HEK293 (cell line): ENCODE measurements around the gene DPYD.

ENCODE experiments used
- BCL11A ChIP-seq: fragments of 450-650 bp; formaldehyde crosslinking; IDR thresholded peaks from 2 replicates; pipeline ENCODE4 v1.5.1; 2016; ENCODE audit warnings: low read depth, missing biosample characterization, missing genetic modification characterization
- YY1 ChIP-seq: fragments of 450-650 bp; formaldehyde crosslinking; IDR thresholded peaks from 2 replicates; pipeline ENCODE4 v1.5.1; 2018; ENCODE audit warnings: missing biosample characterization, missing genetic modification characterization
- ZBTB20 ChIP-seq: fragments of 450-650 bp; formaldehyde crosslinking; IDR thresholded peaks from 2 replicates; pipeline ENCODE4 v1.5.1; 2016; ENCODE audit warnings: missing biosample characterization, missing genetic modification characterization
- ZIC2 ChIP-seq: fragments of 450-650 bp; formaldehyde crosslinking; IDR thresholded peaks from 2 replicates; pipeline ENCODE4 v1.5.1; 2016; ENCODE audit warnings: missing biosample characterization, missing genetic modification characterization
- ZNF138 ChIP-seq: fragments of 450-650 bp; formaldehyde crosslinking; IDR thresholded peaks from 2 replicates; pipeline ENCODE4 v1.5.1; 2016; ENCODE audit warnings: missing biosample characterization, missing genetic modification characterization, borderline replicate concordance
- TF ChIP-seq, protein P1 (sequence below): fragments of 450-650 bp; formaldehyde crosslinking; IDR thresholded peaks from 2 replicates; pipeline ENCODE4 v1.5.1; 2016; ENCODE audit warnings: missing biosample characterization, missing genetic modification characterization
- TF ChIP-seq, protein P2 (sequence below): fragments of 450-650 bp; formaldehyde crosslinking; IDR thresholded peaks from 2 replicates; pipeline ENCODE4 v1.5.1; 2016; ENCODE audit warnings: missing biosample characterization, missing genetic modification characterization

DNA sequence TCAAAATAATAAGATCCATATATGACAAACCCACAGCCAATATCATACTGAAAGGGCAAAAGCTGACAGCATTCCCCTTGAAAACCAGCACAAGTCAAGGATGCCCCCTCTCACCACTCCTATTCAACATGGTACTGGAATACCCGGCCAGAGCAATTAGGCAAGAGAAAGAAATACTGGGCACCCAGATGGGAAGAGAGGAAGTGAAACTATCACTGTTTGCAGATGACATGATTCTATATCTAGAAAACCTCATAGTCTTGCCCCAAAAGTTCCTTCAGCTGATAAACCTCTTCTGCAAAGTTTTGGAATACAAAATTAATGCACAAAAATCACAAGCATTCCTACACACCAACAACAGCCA is 756.6 kb downstream of the DPYD start:
- TF ChIP-seq, protein P1, sequence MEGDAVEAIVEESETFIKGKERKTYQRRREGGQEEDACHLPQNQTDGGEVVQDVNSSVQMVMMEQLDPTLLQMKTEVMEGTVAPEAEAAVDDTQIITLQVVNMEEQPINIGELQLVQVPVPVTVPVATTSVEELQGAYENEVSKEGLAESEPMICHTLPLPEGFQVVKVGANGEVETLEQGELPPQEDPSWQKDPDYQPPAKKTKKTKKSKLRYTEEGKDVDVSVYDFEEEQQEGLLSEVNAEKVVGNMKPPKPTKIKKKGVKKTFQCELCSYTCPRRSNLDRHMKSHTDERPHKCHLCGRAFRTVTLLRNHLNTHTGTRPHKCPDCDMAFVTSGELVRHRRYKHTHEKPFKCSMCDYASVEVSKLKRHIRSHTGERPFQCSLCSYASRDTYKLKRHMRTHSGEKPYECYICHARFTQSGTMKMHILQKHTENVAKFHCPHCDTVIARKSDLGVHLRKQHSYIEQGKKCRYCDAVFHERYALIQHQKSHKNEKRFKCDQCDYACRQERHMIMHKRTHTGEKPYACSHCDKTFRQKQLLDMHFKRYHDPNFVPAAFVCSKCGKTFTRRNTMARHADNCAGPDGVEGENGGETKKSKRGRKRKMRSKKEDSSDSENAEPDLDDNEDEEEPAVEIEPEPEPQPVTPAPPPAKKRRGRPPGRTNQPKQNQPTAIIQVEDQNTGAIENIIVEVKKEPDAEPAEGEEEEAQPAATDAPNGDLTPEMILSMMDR (tag by site-specific recombination), result no peak
- TF ChIP-seq, protein P2, sequence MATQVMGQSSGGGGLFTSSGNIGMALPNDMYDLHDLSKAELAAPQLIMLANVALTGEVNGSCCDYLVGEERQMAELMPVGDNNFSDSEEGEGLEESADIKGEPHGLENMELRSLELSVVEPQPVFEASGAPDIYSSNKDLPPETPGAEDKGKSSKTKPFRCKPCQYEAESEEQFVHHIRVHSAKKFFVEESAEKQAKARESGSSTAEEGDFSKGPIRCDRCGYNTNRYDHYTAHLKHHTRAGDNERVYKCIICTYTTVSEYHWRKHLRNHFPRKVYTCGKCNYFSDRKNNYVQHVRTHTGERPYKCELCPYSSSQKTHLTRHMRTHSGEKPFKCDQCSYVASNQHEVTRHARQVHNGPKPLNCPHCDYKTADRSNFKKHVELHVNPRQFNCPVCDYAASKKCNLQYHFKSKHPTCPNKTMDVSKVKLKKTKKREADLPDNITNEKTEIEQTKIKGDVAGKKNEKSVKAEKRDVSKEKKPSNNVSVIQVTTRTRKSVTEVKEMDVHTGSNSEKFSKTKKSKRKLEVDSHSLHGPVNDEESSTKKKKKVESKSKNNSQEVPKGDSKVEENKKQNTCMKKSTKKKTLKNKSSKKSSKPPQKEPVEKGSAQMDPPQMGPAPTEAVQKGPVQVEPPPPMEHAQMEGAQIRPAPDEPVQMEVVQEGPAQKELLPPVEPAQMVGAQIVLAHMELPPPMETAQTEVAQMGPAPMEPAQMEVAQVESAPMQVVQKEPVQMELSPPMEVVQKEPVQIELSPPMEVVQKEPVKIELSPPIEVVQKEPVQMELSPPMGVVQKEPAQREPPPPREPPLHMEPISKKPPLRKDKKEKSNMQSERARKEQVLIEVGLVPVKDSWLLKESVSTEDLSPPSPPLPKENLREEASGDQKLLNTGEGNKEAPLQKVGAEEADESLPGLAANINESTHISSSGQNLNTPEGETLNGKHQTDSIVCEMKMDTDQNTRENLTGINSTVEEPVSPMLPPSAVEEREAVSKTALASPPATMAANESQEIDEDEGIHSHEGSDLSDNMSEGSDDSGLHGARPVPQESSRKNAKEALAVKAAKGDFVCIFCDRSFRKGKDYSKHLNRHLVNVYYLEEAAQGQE (tag by site-specific recombination), result no peak
- TF ChIP-seq ZBTB20 (tag by site-specific recombination), result no peak
- no peak for TF ChIP-seq ZIC2 (tag by site-specific recombination)
- TF ChIP-seq YY1, result no peak
- no peak for TF ChIP-seq ZNF138 (tag by site-specific recombination)
- no peak for TF ChIP-seq BCL11A
